Stimulated activated CD4-positive, alpha-beta T cell treated with anti-CD3 and anti-CD28 coated beads, Interleukin-12 subunit alpha, Interleukin-12 subunit beta, amount 100 ng/mL, for 48 hours (primary cell): ENCODE results near the gene BMI1.

Experiments
- DNase-seq, 3 donors: peaks; one replicate each; pipeline ENCODE4 v3.0.0-alpha.2; 2020; ENCODE audit warnings: low read depth in 2 of 3, low spot score in 1 of 3

Gene BMI1

GRCh38 chr10:22366435-22366703 lies 45.5 kb downstream of the BMI1 start:
- DNase-seq, result no peak

- no peak for DNase-seq
These were observed 45.9 kb downstream of the BMI1 start for GRCh38 chr10:22366771-22367170.

GRCh38 chr10:22367471-22367870 lies 46.6 kb downstream of the BMI1 start:
- DNase-seq, result no peak

- DNase-seq, result no peak
These were observed 47.5 kb downstream of the BMI1 start for GRCh38 chr10:22368402-22368801.

- no peak for DNase-seq
These were observed 48.1 kb downstream of the BMI1 start for GRCh38 chr10:22368981-22369380.

- no peak for DNase-seq
These were observed 48.7 kb downstream of the BMI1 start for GRCh38 chr10:22369434-22370072.

- no peak for DNase-seq
These were observed 49.4 kb downstream of the BMI1 start for GRCh38 chr10:22370320-22370719.

- DNase-seq, result no peak
These were observed 51.4 kb downstream of the BMI1 start for GRCh38 chr10:22372298-22372697.

- no peak for DNase-seq
These were observed 52.0 kb downstream of the BMI1 start for GRCh38 chr10:22372917-22373316.

- no peak for DNase-seq
These were observed 53.7 kb downstream of the BMI1 start for GRCh38 chr10:22374489-22375126.

GRCh38 chr10:22379059-22379458 lies 58.2 kb downstream of the BMI1 start:
- DNase-seq, result peak; percentile 20 to 49 (median 43)
